ENCODE results near the gene MRPS35. TPM values are rescaled to one million over a fixed set of nuclear protein-coding genes. Genes with fewer than 3 reads are reported as not detected.

MRPS35 gene
- total RNA-seq, 1 donor from 2014 or later, result 30.0 TPM

- Mint-ChIP-seq H3K4me3 (ENCODE audit: unreplicated experiment) (no peak overlapping the region), H3K36me3 (ENCODE audit: low read depth, unreplicated experiment) (peaks cover 4% of the 10 kb centered on the region), H3K9me3 (ENCODE audit: unreplicated experiment) (no peaks in the 10 kb centered on the region), H3K4me1 (ENCODE audit: unreplicated experiment) (peaks cover 20% of the 10 kb centered on the region), H3K27ac (ENCODE audit: unreplicated experiment) (no peak overlapping the region), H3K27me3 (ENCODE audit: unreplicated experiment) (peaks cover 10% of the 10 kb centered on the region)
- no peak for DNase-seq (ENCODE audit: low spot score)
- TF ChIP-seq, protein P1, sequence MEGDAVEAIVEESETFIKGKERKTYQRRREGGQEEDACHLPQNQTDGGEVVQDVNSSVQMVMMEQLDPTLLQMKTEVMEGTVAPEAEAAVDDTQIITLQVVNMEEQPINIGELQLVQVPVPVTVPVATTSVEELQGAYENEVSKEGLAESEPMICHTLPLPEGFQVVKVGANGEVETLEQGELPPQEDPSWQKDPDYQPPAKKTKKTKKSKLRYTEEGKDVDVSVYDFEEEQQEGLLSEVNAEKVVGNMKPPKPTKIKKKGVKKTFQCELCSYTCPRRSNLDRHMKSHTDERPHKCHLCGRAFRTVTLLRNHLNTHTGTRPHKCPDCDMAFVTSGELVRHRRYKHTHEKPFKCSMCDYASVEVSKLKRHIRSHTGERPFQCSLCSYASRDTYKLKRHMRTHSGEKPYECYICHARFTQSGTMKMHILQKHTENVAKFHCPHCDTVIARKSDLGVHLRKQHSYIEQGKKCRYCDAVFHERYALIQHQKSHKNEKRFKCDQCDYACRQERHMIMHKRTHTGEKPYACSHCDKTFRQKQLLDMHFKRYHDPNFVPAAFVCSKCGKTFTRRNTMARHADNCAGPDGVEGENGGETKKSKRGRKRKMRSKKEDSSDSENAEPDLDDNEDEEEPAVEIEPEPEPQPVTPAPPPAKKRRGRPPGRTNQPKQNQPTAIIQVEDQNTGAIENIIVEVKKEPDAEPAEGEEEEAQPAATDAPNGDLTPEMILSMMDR (IDR thresholded peaks at IDR 0.05; ENCODE audit: unreplicated experiment), result no peak
Observed at GRCh38 chr12:27777141-27777540, 66.5 kb downstream of the MRPS35 start.

GRCh38 chr12:27778206-27778605 is 67.6 kb downstream of the MRPS35 start:
- DNase-seq (ENCODE audit: low spot score), result no peak
- peaks cover 4% of the 10 kb centered on the region for H3K36me3 Mint-ChIP-seq (ENCODE audit: low read depth, unreplicated experiment)
- peaks cover 26% of the 10 kb centered on the region for H3K4me1 Mint-ChIP-seq (ENCODE audit: unreplicated experiment)
- H3K9me3 Mint-ChIP-seq (ENCODE audit: unreplicated experiment), result no peaks in the 10 kb centered on the region
- H3K27me3 Mint-ChIP-seq (ENCODE audit: unreplicated experiment), result peaks cover 10% of the 10 kb centered on the region
- H3K27ac Mint-ChIP-seq (ENCODE audit: unreplicated experiment), result no peak overlapping the region
- TF ChIP-seq, protein P1 (IDR thresholded peaks at IDR 0.05; ENCODE audit: unreplicated experiment), result no peak
- no peak overlapping the region for H3K4me3 Mint-ChIP-seq (ENCODE audit: unreplicated experiment)

DNA sequence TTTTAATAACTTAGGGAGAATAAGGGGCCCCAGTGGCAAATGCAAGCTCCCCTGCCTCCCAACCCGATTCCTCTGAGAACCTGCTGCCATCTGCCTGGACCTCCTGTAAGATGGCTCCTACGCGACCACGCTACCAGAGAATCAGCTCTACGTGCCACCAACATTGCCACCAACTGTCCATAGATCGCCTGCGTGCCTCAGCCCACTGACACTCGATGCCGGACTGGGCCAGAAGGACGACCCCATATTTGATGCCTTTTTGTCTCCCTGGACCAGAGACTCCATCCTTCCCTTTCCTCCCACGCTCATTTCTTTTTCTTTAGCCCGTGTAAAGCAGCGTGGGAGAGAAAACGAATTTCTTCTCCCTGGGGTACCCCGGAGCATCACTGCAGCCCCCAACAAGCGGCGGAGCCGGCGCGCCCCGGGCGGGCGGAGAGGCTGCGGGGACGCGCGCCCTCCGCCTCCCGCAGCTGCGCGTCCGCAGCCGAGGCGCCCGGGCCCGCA is 68.8 kb downstream of the MRPS35 start:
- Mint-ChIP-seq H3K4me3 (ENCODE audit: unreplicated experiment) (peak overlapping the region; percentile 92), H3K9me3 (ENCODE audit: unreplicated experiment) (no peaks in the 10 kb centered on the region), H3K4me1 (ENCODE audit: unreplicated experiment) (peaks cover 26% of the 10 kb centered on the region), H3K27ac (ENCODE audit: unreplicated experiment) (peak overlapping the region; percentile 50), H3K36me3 (ENCODE audit: low read depth, unreplicated experiment) (peaks cover 4% of the 10 kb centered on the region), H3K27me3 (ENCODE audit: unreplicated experiment) (peaks cover 10% of the 10 kb centered on the region)
- TF ChIP-seq, protein P1 (IDR thresholded peaks at IDR 0.05; ENCODE audit: unreplicated experiment), result no peak
- DNase-seq (ENCODE audit: low spot score), result peak; percentile 5

DNA sequence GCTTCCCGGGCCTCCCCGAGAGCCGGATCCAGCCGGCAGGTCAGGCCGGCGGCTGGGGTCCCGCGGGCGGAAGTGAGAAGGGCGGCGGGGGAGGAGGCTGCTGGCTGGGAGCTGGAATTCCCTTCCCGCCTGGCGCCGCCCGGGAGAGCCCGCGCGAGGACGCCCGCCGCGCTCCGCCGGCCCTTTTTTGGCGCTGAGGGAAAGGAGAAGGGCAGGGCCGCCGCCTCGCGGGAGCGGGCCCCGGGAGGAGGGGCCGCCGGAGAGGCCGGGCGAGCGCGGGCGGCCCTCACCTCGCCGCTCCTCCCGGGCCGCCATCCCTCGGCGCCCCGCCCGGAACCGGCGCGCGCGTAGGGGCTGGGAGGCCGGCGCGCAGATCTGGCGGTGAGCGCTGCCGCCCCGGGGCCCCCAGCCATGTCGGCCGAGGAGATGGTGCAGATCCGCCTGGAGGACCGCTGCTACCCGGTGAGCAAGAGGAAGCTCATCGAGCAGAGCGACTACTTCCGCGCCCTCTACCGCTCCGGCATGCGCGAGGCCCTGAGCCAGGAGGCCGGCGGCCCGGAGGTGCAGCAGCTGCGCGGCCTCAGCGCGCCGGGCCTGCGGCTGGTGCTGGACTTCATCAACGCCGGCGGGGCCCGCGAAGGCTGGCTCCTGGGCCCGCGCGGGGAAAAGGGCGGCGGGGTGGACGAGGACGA is 69.4 kb downstream of the MRPS35 start, which contains the start of the genes KLHL42 and MANSC4:
TSS of gene KLHL42 (plus strand) at position 314 of the 692 bp plus-strand sequence. CDS start at position 412, 98 bp downstream.
TSS of gene MANSC4 (minus strand) at position 317 of the 692 bp plus-strand sequence. CDS start 8,960 bp downstream, outside the sequence.
- peak; percentile 76 for DNase-seq (ENCODE audit: low spot score)
- Mint-ChIP-seq H3K4me1 (ENCODE audit: unreplicated experiment) (peaks cover 31% of the 10 kb centered on the region), H3K4me3 (ENCODE audit: unreplicated experiment) (peak within 1 kb of the TSS; percentile 92), H3K27me3 (ENCODE audit: unreplicated experiment) (peaks cover 10% of the 10 kb centered on the region), H3K9me3 (ENCODE audit: unreplicated experiment) (no peaks in the 10 kb centered on the region), H3K27ac (ENCODE audit: unreplicated experiment) (peak within 1 kb of the TSS; percentile 50), H3K36me3 (ENCODE audit: low read depth, unreplicated experiment) (peaks cover 9% of the 10 kb centered on the region)
- TF ChIP-seq, protein P1 (IDR thresholded peaks at IDR 0.05; ENCODE audit: unreplicated experiment), result no peak
